H9 (cell line): ENCODE measurements around the gene SGMS2. TPM values are rescaled to one million over a fixed set of nuclear protein-coding genes. Genes with fewer than 3 reads are reported as not detected.
A peak's percentile ranks its signal among the peaks of the same experiment; 100 is the strongest.

ENCODE experiments used
- DNase-seq: peaks from one replicate; pipeline ENCODE4 v3.0.0-alpha.2; 2017
- H2AFZ ChIP-seq: one replicate; pipeline ENCODE4 v1.6.1; 2013; ENCODE audit warnings: mild to moderate bottlenecking, low read length, control low read depth, moderate library complexity
- H2AK5ac ChIP-seq: 2 replicates; pipeline ENCODE4 v1.6.1; 2013; ENCODE audit warnings: low read length, control low read depth, mixed read lengths; ENCODE audit not compliant: insufficient read length
- H2BK120ac ChIP-seq: one replicate; pipeline ENCODE4 v1.6.1; 2013; ENCODE audit warnings: low read depth, mild to moderate bottlenecking, low read length, control low read depth, inconsistent platforms; ENCODE audit not compliant: poor library complexity, severe bottlenecking
- H2BK12ac ChIP-seq: 2 replicates; pipeline ENCODE4 v1.6.1; 2013; ENCODE audit warnings: low read length, control low read depth, mixed read lengths, low read depth; ENCODE audit not compliant: insufficient read length
- H2BK15ac ChIP-seq: 2 replicates; pipeline ENCODE4 v1.6.1; 2013; ENCODE audit warnings: low read depth, low read length, control low read depth
- H2BK20ac ChIP-seq: one replicate; pipeline ENCODE4 v1.6.1; 2013; ENCODE audit warnings: low read depth, mild to moderate bottlenecking, low read length, control low read depth, inconsistent platforms; ENCODE audit not compliant: poor library complexity, severe bottlenecking
- H2BK5ac ChIP-seq: 2 replicates; pipeline ENCODE4 v1.6.1; 2013; ENCODE audit warnings: low read length, control low read depth, mixed read lengths; ENCODE audit not compliant: insufficient read length
- H3K14ac ChIP-seq: 2 replicates; pipeline ENCODE4 v1.6.1; 2013; ENCODE audit warnings: low read length, control low read depth; ENCODE audit not compliant: insufficient read depth
- H3K18ac ChIP-seq: 2 replicates; pipeline ENCODE4 v1.6.1; 2013; ENCODE audit warnings: low read depth, mild to moderate bottlenecking, mixed read lengths, low read length, control low read depth; ENCODE audit not compliant: insufficient read length
- H3K23ac ChIP-seq: 2 replicates; pipeline ENCODE4 v1.6.1; 2013; ENCODE audit warnings: low read length, control low read depth, mixed read lengths, low read depth; ENCODE audit not compliant: insufficient read length
- H3K23me2 ChIP-seq: 2 replicates; pipeline ENCODE4 v1.6.1; 2013; ENCODE audit warnings: low read depth, mild to moderate bottlenecking, mixed read lengths, low read length, control low read depth; ENCODE audit not compliant: insufficient read length, poor library complexity, severe bottlenecking
- H3K27ac ChIP-seq: 2 replicates; pipeline ENCODE4 v1.5.1; 2013; ENCODE audit warnings: low read length, control low read depth, mixed read lengths, low read depth; ENCODE audit not compliant: insufficient read length
- H3K27me3 ChIP-seq: 2 replicates; pipeline ENCODE4 v1.6.1; 2013; ENCODE audit warnings: low read length, control low read depth, inconsistent platforms; ENCODE audit not compliant: insufficient read depth
- H3K4ac ChIP-seq: 2 replicates; pipeline ENCODE4 v1.6.1; 2013; ENCODE audit warnings: low read depth, mild to moderate bottlenecking, control low read depth, inconsistent platforms, low read length, moderate library complexity
- H3K4me1 ChIP-seq: 2 replicates; pipeline ENCODE4 v1.6.1; 2013; ENCODE audit warnings: low read length, control low read depth, inconsistent platforms; ENCODE audit not compliant: insufficient read depth
- H3K4me2 ChIP-seq: 2 replicates; pipeline ENCODE4 v1.6.1; 2013; ENCODE audit warnings: low read length, control low read depth, mixed read lengths; ENCODE audit not compliant: insufficient read length, insufficient read depth
- H3K56ac ChIP-seq: 2 replicates; pipeline ENCODE4 v1.6.1; 2013; ENCODE audit warnings: low read depth, mild to moderate bottlenecking, mixed read lengths, low read length, control low read depth; ENCODE audit not compliant: insufficient read length
- H3K79me1 ChIP-seq: 2 replicates; pipeline ENCODE4 v1.6.1; 2013; ENCODE audit warnings: low read depth, mild to moderate bottlenecking, moderate library complexity, low read length, control low read depth, inconsistent platforms; ENCODE audit not compliant: insufficient read depth, poor library complexity, severe bottlenecking
- H3K79me2 ChIP-seq: 2 replicates; pipeline ENCODE4 v1.6.1; 2013; ENCODE audit warnings: low read length, control low read depth, inconsistent platforms; ENCODE audit not compliant: insufficient read depth
- H3K9ac ChIP-seq: 2 replicates; pipeline ENCODE4 v1.6.1; 2013; ENCODE audit warnings: low read length, control low read depth, mixed read lengths; ENCODE audit not compliant: insufficient read length; ENCODE audit errors: extremely low read depth
- H3K9me3 ChIP-seq: one replicate; pipeline ENCODE4 v1.6.1; 2013; ENCODE audit warnings: low read depth, low read length, inconsistent platforms; ENCODE audit not compliant: control insufficient read depth
- H3T11ph ChIP-seq: one replicate; pipeline ENCODE4 v1.6.1; 2013; ENCODE audit warnings: mild to moderate bottlenecking, low read length, control low read depth, inconsistent platforms
- H4K20me1 ChIP-seq: one replicate; pipeline ENCODE4 v1.6.1; 2013; ENCODE audit not compliant: control insufficient read depth, insufficient read length, insufficient read depth
- H4K5ac ChIP-seq: 2 replicates; pipeline ENCODE4 v1.6.1; 2013; ENCODE audit warnings: low read depth, mild to moderate bottlenecking, mixed read lengths, low read length, control low read depth; ENCODE audit not compliant: insufficient read length
- H4K8ac ChIP-seq: replicated peaks from 2 replicates; pipeline ENCODE4 v1.6.1; 2013; ENCODE audit warnings: low read length, control low read depth, mixed read lengths, low read depth; ENCODE audit not compliant: insufficient read length
- H4K91ac ChIP-seq: 2 replicates; pipeline ENCODE4 v1.6.1; 2013; ENCODE audit warnings: low read depth, mild to moderate bottlenecking, moderate library complexity, mixed read lengths, low read length, control low read depth; ENCODE audit not compliant: insufficient read length
- H3K27ac Mint-ChIP-seq, 3 experiments: 2 replicates in 2 of 3; 3 replicates in 1 of 3; pipeline ENCODE4 v1.8.0; 2020 to 2021; ENCODE audit warnings: mixed read lengths in 3 of 3, mild to moderate bottlenecking in 1 of 3, moderate library complexity in 1 of 3
- H3K27me3 Mint-ChIP-seq: 2 replicates; pipeline ENCODE4 v1.8.0; 2021; ENCODE audit warnings: low read depth, mild to moderate bottlenecking, moderate library complexity, mixed read lengths
- H3K36me3 Mint-ChIP-seq, 3 experiments: 2 replicates in 2 of 3; 3 replicates in 1 of 3; pipeline ENCODE4 v1.8.0; 2020 to 2021; ENCODE audit warnings: low read depth in 3 of 3, mixed read lengths in 3 of 3; ENCODE audit not compliant: insufficient read depth in 1 of 3
- H3K4me1 Mint-ChIP-seq, 2 experiments: 2 replicates each; pipeline ENCODE4 v1.8.0; 2020; ENCODE audit warnings: mixed read lengths in 2 of 2
- H3K4me3 Mint-ChIP-seq, 2 experiments: 2 replicates in 1 of 2; 3 replicates in 1 of 2; pipeline ENCODE4 v1.8.0; 2020 to 2021; ENCODE audit warnings: mild to moderate bottlenecking in 2 of 2, mixed read lengths in 2 of 2, moderate library complexity in 1 of 2
- H3K9me3 Mint-ChIP-seq, 2 experiments: 2 replicates in 1 of 2; 3 replicates in 1 of 2; pipeline ENCODE4 v1.8.0; 2020; ENCODE audit warnings: mild to moderate bottlenecking in 2 of 2, mixed read lengths in 2 of 2, moderate library complexity in 1 of 2
- CTCF ChIP-seq: fragments of 200-600 bp; sonication (generic); conservative IDR thresholded peaks from 3 replicates; pipeline ENCODE4 v1.8.0; 2021; ENCODE audit warnings: antibody characterized with exemption, mild to moderate bottlenecking
- WGBS: extraction: QIAGEN DNeasy Blood & Tissue Kit; methylation state at CpG from one replicate; pipeline ENCODE4 v1.1.7; 2013; ENCODE audit warnings: missing lambda C conversion rate, low lambda C conversion rate, mixed read lengths; ENCODE audit not compliant: insufficient read length; ENCODE audit errors: extremely low coverage; 5-methylcytosine and 5-hydroxymethylcytosine counted together
- total RNA-seq: library from RNA; stranded (reverse); gene quantifications from 2 replicates; pipeline ENCODE4 v1.2.1, GENCODE V29; 2021

The SGMS2 gene
- total RNA-seq, 1 experiment from 2014 or later = 9.7 TPM

DNA sequence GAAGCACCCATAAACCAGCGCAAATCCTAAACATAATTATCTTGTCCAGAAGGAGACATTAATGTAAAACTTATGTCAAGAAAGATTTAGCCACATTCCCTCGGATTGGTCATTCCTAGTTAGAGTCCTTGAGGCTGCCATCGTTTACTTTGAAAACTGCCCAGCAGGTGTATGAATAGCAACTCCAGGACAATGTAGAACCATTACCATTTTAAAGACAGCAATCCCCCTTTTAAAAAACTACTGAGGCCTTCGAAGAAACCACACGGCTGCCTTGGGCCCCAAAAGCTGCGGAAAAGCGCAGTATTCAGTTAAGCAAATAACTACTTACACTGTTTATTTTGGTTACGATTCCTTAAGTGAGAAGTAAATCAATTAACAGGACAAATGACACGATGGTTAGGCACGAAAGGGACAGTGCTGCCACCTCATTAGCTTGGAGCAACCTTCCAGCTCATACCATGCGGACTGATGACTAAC, 822 bp upstream of the SGMS2 start:
- no CpG with 5 or more reads among the region's 11 CpGs for WGBS
- H3K4ac ChIP-seq = no peak overlapping the region
- no peak overlapping the region for H4K8ac ChIP-seq
- H3K4me1 ChIP-seq = no peaks in the 10 kb centered on the region
- H4K91ac ChIP-seq = no peak overlapping the region
- H2AK5ac ChIP-seq = no peak overlapping the region
- no peak for TF ChIP-seq CTCF
- no peak overlapping the region for H2BK120ac ChIP-seq
- H2AFZ ChIP-seq = no peak overlapping the region
- H3K4me2 ChIP-seq = peak overlapping the region; percentile 65
- H3K18ac ChIP-seq = no peak overlapping the region
- H2BK20ac ChIP-seq = no peak overlapping the region
- H3K79me2 ChIP-seq = no peaks in the 10 kb centered on the region
- H2BK5ac ChIP-seq = no peak overlapping the region
- peaks cover 70% of the 10 kb centered on the region for H3K27me3 ChIP-seq
- peaks cover 12% of the 10 kb centered on the region for H3K23me2 ChIP-seq
- H3K23ac ChIP-seq = no peak overlapping the region
- H3K27ac ChIP-seq = no peak overlapping the region
- Mint-ChIP-seq H3K4me1 (peaks cover 32 to 35% of the 10 kb centered on the region in 2 experiments), H3K9me3 (peaks cover 0 to 8% of the 10 kb centered on the region in 2 experiments; a peak in 3 of 5 replicates), H3K27me3 (peaks cover 98% of the 10 kb centered on the region), H3K27ac (no peak overlapping the region; a peak in 1 of 7 replicates), H3K36me3 (no peaks in the 10 kb centered on the region), H3K4me3 (peak overlapping the region; percentile 79 to 92)
- H3K14ac ChIP-seq = no peak overlapping the region
- H4K5ac ChIP-seq = no peak overlapping the region
- no peak overlapping the region for H2BK12ac ChIP-seq
- no peak overlapping the region for H3K9ac ChIP-seq
- H3K79me1 ChIP-seq = no peaks in the 10 kb centered on the region
- no peaks in the 10 kb centered on the region for H4K20me1 ChIP-seq
- H3T11ph ChIP-seq = no peak overlapping the region
- H3K9me3 ChIP-seq = no peaks in the 10 kb centered on the region
- H2BK15ac ChIP-seq = no peak overlapping the region
- H3K56ac ChIP-seq = no peak overlapping the region
- no peak for DNase-seq
